Measurements from ENCODE around the gene PRDM9. TPM values are rescaled to one million over a fixed set of nuclear protein-coding genes. Genes with fewer than 3 reads are reported as not detected.
"Not testable (repeated sequence)": the region's sequence is repeated elsewhere in the genome, so short reads cannot be mapped to it uniquely, and the experiment has no call there.

PRDM9 gene
- total RNA-seq, 1 donor from 2014 or later = not detected

DNA sequence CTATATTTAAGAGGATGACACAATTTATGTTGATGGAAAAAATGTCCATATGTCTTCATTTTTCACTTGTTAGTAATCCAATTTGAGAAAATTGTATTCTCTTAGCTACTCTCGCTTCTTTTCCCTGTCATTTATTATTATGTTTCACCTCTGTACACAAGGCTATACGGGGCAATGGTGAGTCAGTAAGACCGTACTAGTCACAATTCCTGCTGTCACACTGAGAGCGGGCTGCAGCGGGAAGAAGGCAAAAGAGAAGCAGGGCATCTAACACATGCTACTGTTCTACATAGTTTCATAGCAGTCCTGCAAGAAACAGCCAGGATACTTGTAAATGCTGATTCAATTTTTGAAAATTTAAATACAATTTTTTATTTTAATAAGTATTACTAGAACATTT, 23.3 kb upstream of the PRDM9 start:
- TF ChIP-seq CTCF (IDR thresholded peaks at IDR 0.05; ENCODE audit: borderline replicate concordance) = no peak
- Histone ChIP-seq H3K36me3 (no peaks in the 10 kb centered on the region), H3K9me3 (replicated peaks) (peaks cover 28% of the 10 kb centered on the region), H3K4me1 (no peaks in the 10 kb centered on the region), H3K4me3 (no peak overlapping the region), H3K27ac (replicated peaks) (no peak overlapping the region), H3K27me3 (ENCODE audit: low read depth) (no peaks in the 10 kb centered on the region)
- no peak for DNase-seq
- intact Hi-C loops (cut with micrococcal nuclease) = no loop called here

DNA sequence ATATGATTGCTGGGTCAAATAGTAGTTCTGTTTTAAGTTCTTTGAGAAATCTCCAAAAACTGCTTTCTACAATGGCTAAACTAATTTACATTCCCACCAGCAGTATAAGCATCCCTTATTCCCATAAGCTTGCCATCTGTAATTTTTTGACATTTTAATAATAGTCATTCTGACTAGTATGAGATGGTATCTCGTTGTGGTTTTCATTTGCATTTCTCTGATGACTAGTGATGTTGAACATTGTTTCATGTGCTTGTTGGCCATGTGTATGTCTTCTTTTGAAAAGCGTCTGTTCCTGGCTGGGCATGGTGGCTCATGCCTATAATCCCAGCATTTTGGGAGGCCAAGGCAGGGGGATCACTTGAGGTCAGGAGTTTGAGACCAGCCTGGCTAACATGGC, 21.2 kb upstream of the PRDM9 start:
- H3K4me1 ChIP-seq; H3K27me3 ChIP-seq (ENCODE audit: low read depth); intact Hi-C loops (cut with micrococcal nuclease): not testable (repeated sequence)

GRCh38 chr5:23490993-23491392, 16.4 kb upstream of the PRDM9 start:
- H3K4me3 ChIP-seq = no peak overlapping the region
- H3K36me3 ChIP-seq = no peaks in the 10 kb centered on the region
- no peak overlapping the region for H3K27ac ChIP-seq (replicated peaks)
- H3K4me1 ChIP-seq = no peaks in the 10 kb centered on the region
- no peaks in the 10 kb centered on the region for H3K27me3 ChIP-seq (ENCODE audit: low read depth)
- H3K9me3 ChIP-seq (replicated peaks) = peaks cover 27% of the 10 kb centered on the region
- DNase-seq = no peak
- intact Hi-C loops (cut with micrococcal nuclease) = no loop called here
- TF ChIP-seq CTCF (IDR thresholded peaks at IDR 0.05; ENCODE audit: borderline replicate concordance) = no peak

More for the DNA sequence above, 21.2 kb upstream of the PRDM9 start:
- H3K27ac ChIP-seq (replicated peaks); DNase-seq; H3K4me3 ChIP-seq; H3K36me3 ChIP-seq: not testable (repeated sequence)
- peaks cover 33% of the 10 kb centered on the region for H3K9me3 ChIP-seq (replicated peaks)

- intact Hi-C loops (cut with micrococcal nuclease) = no loop called here
- no peaks in the 10 kb centered on the region for H3K4me1 ChIP-seq
- no peak overlapping the region for H3K4me3 ChIP-seq
- no peak for DNase-seq
- no peak for TF ChIP-seq CTCF (IDR thresholded peaks at IDR 0.05; ENCODE audit: borderline replicate concordance)
- H3K27ac ChIP-seq (replicated peaks) = no peak overlapping the region
- H3K9me3 ChIP-seq (replicated peaks) = peaks cover 1% of the 10 kb centered on the region
- no peaks in the 10 kb centered on the region for H3K36me3 ChIP-seq
- H3K27me3 ChIP-seq (ENCODE audit: low read depth) = no peaks in the 10 kb centered on the region
Observed at GRCh38 chr5:23494558-23494957, 12.9 kb upstream of the PRDM9 start.

DNA sequence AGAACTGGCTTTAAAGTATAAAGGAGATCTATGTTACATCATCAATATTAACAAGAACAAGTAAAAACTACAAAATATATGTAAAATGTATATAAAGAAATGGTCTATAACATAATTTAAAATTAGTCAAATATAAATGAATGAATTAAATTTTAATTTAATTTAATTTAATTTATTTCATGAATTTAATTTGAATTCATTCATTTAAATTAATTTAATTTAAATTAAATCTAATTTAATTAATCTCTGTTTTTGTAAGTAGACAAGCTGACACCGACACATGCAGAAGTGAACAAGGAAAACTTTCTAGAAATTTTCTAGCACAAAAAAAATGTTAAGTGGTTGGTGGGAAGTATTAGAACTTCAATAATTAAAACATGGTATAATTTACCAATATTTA, 10.8 kb upstream of the PRDM9 start:
- H3K4me1 ChIP-seq = no peaks in the 10 kb centered on the region
- no peak for DNase-seq
- H3K27me3 ChIP-seq (ENCODE audit: low read depth) = no peaks in the 10 kb centered on the region
- intact Hi-C loops (cut with micrococcal nuclease) = no loop called here
- H3K4me3 ChIP-seq = no peak overlapping the region
- no peak for TF ChIP-seq CTCF (IDR thresholded peaks at IDR 0.05; ENCODE audit: borderline replicate concordance)
- H3K9me3 ChIP-seq (replicated peaks) = no peaks in the 10 kb centered on the region
- H3K36me3 ChIP-seq = no peaks in the 10 kb centered on the region
- H3K27ac ChIP-seq (replicated peaks) = no peak overlapping the region

DNA sequence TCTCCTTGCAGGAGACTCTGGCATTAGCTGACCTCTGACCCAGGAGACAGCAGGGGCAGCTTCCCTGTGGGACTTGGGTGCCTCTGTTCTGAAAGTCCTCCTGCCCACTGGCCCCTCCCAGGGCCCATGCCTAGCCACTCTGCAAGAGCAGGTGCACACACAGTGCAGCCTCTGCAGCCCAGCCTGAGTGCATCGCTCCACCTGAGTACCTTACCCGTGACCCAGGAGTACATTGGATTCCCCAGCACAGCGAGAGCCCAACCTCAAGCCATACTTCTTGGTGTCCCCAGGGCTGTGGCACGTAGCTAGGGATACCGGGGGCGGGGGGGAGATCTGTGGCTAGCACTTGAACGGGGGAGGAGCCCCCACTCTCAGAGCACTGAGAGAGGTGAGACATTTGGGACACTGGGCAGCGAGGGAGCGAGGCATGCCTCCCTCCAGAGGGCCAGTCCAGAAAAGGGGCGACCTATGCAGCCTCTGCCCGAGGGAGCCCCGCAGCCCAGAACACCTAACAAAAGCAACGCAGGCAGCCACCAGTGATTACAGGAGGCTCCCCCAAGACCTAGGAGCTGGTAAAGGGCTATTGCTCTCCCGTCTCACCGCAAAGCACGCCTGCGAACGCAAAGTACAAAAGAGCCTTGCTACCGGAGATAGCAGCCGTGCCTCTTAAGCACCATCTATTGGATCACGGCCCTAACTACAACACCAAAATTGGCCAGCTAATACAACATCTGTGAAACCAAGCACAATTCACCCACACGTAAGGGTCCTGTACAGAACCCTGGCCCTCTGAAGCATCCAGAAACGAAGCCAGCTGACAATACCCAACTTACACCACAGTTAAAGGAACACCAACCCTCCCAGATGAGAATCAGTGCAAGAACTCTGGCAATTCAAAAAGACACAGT, 826 bp upstream of the PRDM9 start:
- H3K9me3 ChIP-seq (replicated peaks) = peaks cover 9% of the 10 kb centered on the region
- no peak for DNase-seq
- H3K27ac ChIP-seq (replicated peaks) = no peak overlapping the region
- no peaks in the 10 kb centered on the region for H3K36me3 ChIP-seq
- no peaks in the 10 kb centered on the region for H3K4me1 ChIP-seq
- intact Hi-C loops (cut with micrococcal nuclease) = no loop called here
- peak; percentile 17 for TF ChIP-seq CTCF (IDR thresholded peaks at IDR 0.05; ENCODE audit: borderline replicate concordance)
- H3K27me3 ChIP-seq (ENCODE audit: low read depth) = no peaks in the 10 kb centered on the region
- H3K4me3 ChIP-seq = peak overlapping the region; percentile 53

- H3K4me1 ChIP-seq; H3K27ac ChIP-seq (replicated peaks); H3K36me3 ChIP-seq; intact Hi-C loops (cut with micrococcal nuclease); DNase-seq; H3K27me3 ChIP-seq (ENCODE audit: low read depth); H3K4me3 ChIP-seq: not testable (repeated sequence)
- H3K9me3 ChIP-seq (replicated peaks) = peaks cover 24% of the 10 kb centered on the region
Observed at GRCh38 chr5:23510434-23510833, 3.0 kb downstream of the PRDM9 start.

Data from left ventricle myocardium inferior (tissue), 1 donor.